ENCODE data around the gene SMIM5. TPM values are rescaled to one million over a fixed set of nuclear protein-coding genes. Genes with fewer than 3 reads are reported as not detected.

Gene SMIM5, protein sequence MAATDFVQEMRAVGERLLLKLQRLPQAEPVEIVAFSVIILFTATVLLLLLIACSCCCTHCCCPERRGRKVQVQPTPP
- 0.25 and 0.30 TPM in 2 replicates for polyA plus RNA-seq (2011; rRNA removed)
- 0.10 and 0.25 TPM in 2 replicates for polyA plus RNA-seq (2012; cell fraction: cytosol; rRNA removed)
- polyA plus RNA-seq (2012; cell fraction: nucleus; rRNA removed): 0.86 and 0.97 TPM in 2 replicates
- polyA plus RNA-seq (2017; fragmentation: RNase III; extraction: RNeasy Plus Mini Kit Qiagen cat#74134 plus additional on column Dnase treatment): 0.15 to 0.33 TPM (median 0.20 TPM) in 3 replicates
- polyA minus RNA-seq (2011; rRNA and poly(A)+ RNA removed): 0.19 and 0.21 TPM in 2 replicates

- WGBS (ENCODE audit: missing lambda C conversion rate): 19% methylated on average over 18 of the region's 19 CpGs
- Histone ChIP-seq H3K4me1 (peaks cover 19% of the 10 kb centered on the region), H3K27ac (peak within 1 kb of the TSS; percentile 56 to 86), H3K4me3 (no peak within 1 kb of the TSS), H3K4me2 (peak within 1 kb of the TSS; percentile 64), H3K9me3 (no peaks in the 10 kb centered on the region)
- ATAC-seq (peak; percentile 56 to 91), DNase-seq (ENCODE audit: low read depth in 1 of 2, low spot score in 1 of 2) (peak; percentile 87 to 99), FAIRE-seq (peak; percentile 83)
- ChIA-PET CTCF (interaction anchor here (0.6 to 51.3 kb wide), 67 partner anchors 0 to 760 kb away, joined by 3 to 2254 read pairs (median 5); partner anchors contain the start of genes GALK1, GGA3, ITGB4 and LLGL2), POLR2A (interaction anchor here (0.6 to 2.0 kb wide), 9 partner anchors 8 to 147 kb away, joined by 3 to 7 read pairs (median 4); partner anchors contain the start of genes RECQL5 and SAP30BP)
- TF ChIP-seq HOXB13 (CRISPR knock-in tag; IDR thresholded peaks at IDR 0.05; ENCODE audit: low read depth) (no peak), ZFP36 (IDR thresholded peaks at IDR 0.05; ENCODE audit: borderline replicate concordance, partially characterized antibody) (no peak), MAX (IDR thresholded peaks at IDR 0.05) (peak; percentile 73), TFCP2L1 (CRISPR knock-in tag; IDR thresholded peaks at IDR 0.05) (no peak), RFX5 (IDR thresholded peaks at IDR 0.05) (no peak), POLR2AphosphoS2 (conservative IDR thresholded peaks at IDR 0.05; ENCODE audit: low read length) (no peak), FOXS1 (CRISPR knock-in tag; IDR thresholded peaks at IDR 0.05) (no peak), JUNB (IDR thresholded peaks at IDR 0.05) (no peak), RCOR1 (IDR thresholded peaks at IDR 0.05; ENCODE audit: low read depth, low read length) (no peak), FOSB (CRISPR knock-in tag; IDR thresholded peaks at IDR 0.05) (no peak), FOSL2 (IDR thresholded peaks at IDR 0.05) (no peak), FOSL2 (CRISPR knock-in tag; IDR thresholded peaks at IDR 0.05) (peak; percentile 20; the same call in 1 of the 2 replicates), RARB (CRISPR knock-in tag; IDR thresholded peaks at IDR 0.05) (no peak), RAD21 (conservative IDR thresholded peaks at IDR 0.05 in 1 of 2, IDR thresholded peaks at IDR 0.05 in 1 of 2) (peak; percentile 83 to 85), ZSCAN20 (CRISPR knock-in tag; IDR thresholded peaks at IDR 0.05) (no peak), MAFK (IDR thresholded peaks at IDR 0.05; ENCODE audit: partially characterized antibody) (no peak), REST (IDR thresholded peaks at IDR 0.05) (no peak), CHD4 (IDR thresholded peaks at IDR 0.05; ENCODE audit: borderline replicate concordance) (no peak), BHLHE40 (IDR thresholded peaks at IDR 0.05; ENCODE audit: low read depth, low read length) (no peak), CEBPB (IDR thresholded peaks at IDR 0.05) (peak; percentile 50 to 82; a peak in 3 of 4 replicates), NFE2L2 (conservative IDR thresholded peaks at IDR 0.05; ENCODE audit: low read length) (no peak), ZNF302 (CRISPR knock-in tag; IDR thresholded peaks at IDR 0.05) (no peak), GATA3 (IDR thresholded peaks at IDR 0.05; ENCODE audit: borderline replicate concordance) (no peak), TP53 (CRISPR knock-in tag; IDR thresholded peaks at IDR 0.05) (no peak), HDAC2 (IDR thresholded peaks at IDR 0.05) (no peak), CBX2 (IDR thresholded peaks at IDR 0.05; ENCODE audit: borderline replicate concordance, low read depth) (no peak), MYC (IDR thresholded peaks at IDR 0.05; ENCODE audit: borderline replicate concordance, low read length) (no peak; the same call in 1 of the 2 replicates), CHD2 (IDR thresholded peaks at IDR 0.05; ENCODE audit: low read length, partially characterized antibody) (no peak), CBX8 (IDR thresholded peaks at IDR 0.05) (no peak), MAZ (IDR thresholded peaks at IDR 0.05; ENCODE audit: borderline replicate concordance, low read depth, low read length) (no peak), SMC3 (IDR thresholded peaks at IDR 0.05) (peak; percentile 96), SREBF2 (IDR thresholded peaks at IDR 0.05) (no peak), JUN (IDR thresholded peaks at IDR 0.05) (no peak), KDM5A (IDR thresholded peaks at IDR 0.05) (no peak)
- TF ChIP-seq, protein P1, sequence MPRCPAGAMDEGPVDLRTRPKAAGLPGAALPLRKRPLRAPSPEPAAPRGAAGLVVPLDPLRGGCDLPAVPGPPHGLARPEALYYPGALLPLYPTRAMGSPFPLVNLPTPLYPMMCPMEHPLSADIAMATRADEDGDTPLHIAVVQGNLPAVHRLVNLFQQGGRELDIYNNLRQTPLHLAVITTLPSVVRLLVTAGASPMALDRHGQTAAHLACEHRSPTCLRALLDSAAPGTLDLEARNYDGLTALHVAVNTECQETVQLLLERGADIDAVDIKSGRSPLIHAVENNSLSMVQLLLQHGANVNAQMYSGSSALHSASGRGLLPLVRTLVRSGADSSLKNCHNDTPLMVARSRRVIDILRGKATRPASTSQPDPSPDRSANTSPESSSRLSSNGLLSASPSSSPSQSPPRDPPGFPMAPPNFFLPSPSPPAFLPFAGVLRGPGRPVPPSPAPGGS (IDR thresholded peaks at IDR 0.05): no peak
- TF ChIP-seq, protein P2, sequence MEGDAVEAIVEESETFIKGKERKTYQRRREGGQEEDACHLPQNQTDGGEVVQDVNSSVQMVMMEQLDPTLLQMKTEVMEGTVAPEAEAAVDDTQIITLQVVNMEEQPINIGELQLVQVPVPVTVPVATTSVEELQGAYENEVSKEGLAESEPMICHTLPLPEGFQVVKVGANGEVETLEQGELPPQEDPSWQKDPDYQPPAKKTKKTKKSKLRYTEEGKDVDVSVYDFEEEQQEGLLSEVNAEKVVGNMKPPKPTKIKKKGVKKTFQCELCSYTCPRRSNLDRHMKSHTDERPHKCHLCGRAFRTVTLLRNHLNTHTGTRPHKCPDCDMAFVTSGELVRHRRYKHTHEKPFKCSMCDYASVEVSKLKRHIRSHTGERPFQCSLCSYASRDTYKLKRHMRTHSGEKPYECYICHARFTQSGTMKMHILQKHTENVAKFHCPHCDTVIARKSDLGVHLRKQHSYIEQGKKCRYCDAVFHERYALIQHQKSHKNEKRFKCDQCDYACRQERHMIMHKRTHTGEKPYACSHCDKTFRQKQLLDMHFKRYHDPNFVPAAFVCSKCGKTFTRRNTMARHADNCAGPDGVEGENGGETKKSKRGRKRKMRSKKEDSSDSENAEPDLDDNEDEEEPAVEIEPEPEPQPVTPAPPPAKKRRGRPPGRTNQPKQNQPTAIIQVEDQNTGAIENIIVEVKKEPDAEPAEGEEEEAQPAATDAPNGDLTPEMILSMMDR (IDR thresholded peaks at IDR 0.05): peak; percentile 98
Measured at GRCh38 chr17:75632863-75633485, at the start of gene SMIM5. SMIM5 (plus strand) TSS chr17:75633434; CDS start chr17:75640202, 6,768 bp downstream.
